ENCODE results near the gene CRIM1. TPM values are rescaled to one million over a fixed set of nuclear protein-coding genes. Genes with fewer than 3 reads are reported as not detected.
A peak's percentile ranks its signal among the peaks of the same experiment; 100 is the strongest.

The CRIM1 gene
- total and polyA plus RNA-seq, 2 experiments from 2014 or later: 10.5 to 36.4 TPM

GRCh38 chr2:36420569-36421181, 65.1 kb downstream of the CRIM1 start (continued):
- TF ChIP-seq ZNF331 (CRISPR knock-in tag; IDR thresholded peaks at IDR 0.05; ENCODE audit: low read depth) (no peak), NANOG (IDR thresholded peaks at IDR 0.05; ENCODE audit: borderline replicate concordance) (no peak)

GRCh38 chr2:36421379-36421778, 65.8 kb downstream of the CRIM1 start:
- H3F3A ChIP-seq (replicated peaks; ENCODE audit: low read depth): no peaks in the 10 kb centered on the region
- Mint-ChIP-seq H3K27ac (peak overlapping the region; percentile 96), H3K36me3 (ENCODE audit: low read depth) (peaks cover 8% of the 10 kb centered on the region; the same call in 2 of the 3 replicates), H3K4me3 (peak overlapping the region; percentile 33; the same call in 2 of the 3 replicates), H3K27me3 (ENCODE audit: insufficient read depth, low read depth, poor library complexity) (peaks cover 3% of the 10 kb centered on the region), H3K9me3 (no peaks in the 10 kb centered on the region), H3K4me1 (peaks cover 76% of the 10 kb centered on the region)
- no peak overlapping the region for H3K4me3 ChIP-seq
- no peak overlapping the region for H2AFZ ChIP-seq
- peak overlapping the region; percentile 30 for H3K4me2 ChIP-seq
- H4K20me1 ChIP-seq (replicated peaks; ENCODE audit: insufficient read depth): no peaks in the 10 kb centered on the region; the same call in 1 of the 2 replicates
- TF ChIP-seq ZNF331 (CRISPR knock-in tag; IDR thresholded peaks at IDR 0.05; ENCODE audit: low read depth) (no peak), REST (IDR thresholded peaks at IDR 0.05; ENCODE audit: unreplicated experiment) (no peak), EZH2phosphoT487 (IDR thresholded peaks at IDR 0.05; ENCODE audit: unreplicated experiment) (no peak), ZNF114 (CRISPR knock-in tag; IDR thresholded peaks at IDR 0.05) (no peak), NANOG (IDR thresholded peaks at IDR 0.05; ENCODE audit: borderline replicate concordance) (no peak), CTCF (conservative IDR thresholded peaks at IDR 0.05; ENCODE audit: low read depth in 2 of 2) (no peak), JUNB (IDR thresholded peaks at IDR 0.05; ENCODE audit: unreplicated experiment) (no peak), STAT1 (IDR thresholded peaks at IDR 0.05; ENCODE audit: unreplicated experiment) (no peak)
- H3K27ac ChIP-seq (ENCODE audit: low read depth): peak overlapping the region; percentile 7
- no peaks in the 10 kb centered on the region; the same call in 1 of the 2 replicates for H3K36me3 ChIP-seq (ENCODE audit: insufficient read depth)
- peaks cover 98% of the 10 kb centered on the region for H3K79me2 ChIP-seq (replicated peaks; ENCODE audit: insufficient read depth)
- H3K9me2 ChIP-seq (ENCODE audit: insufficient read depth): 0 out of 2 replicates have a peak, but pooled peaks cover 7% of the 10 kb centered on the region
- DNase-seq (ENCODE audit: low spot score) (no peak), ATAC-seq (peak; percentile 23; the same call in 2 of the 3 replicates)
- H3K4me1 ChIP-seq (ENCODE audit: insufficient read depth): peaks cover 72% of the 10 kb centered on the region
- no peaks in the 10 kb centered on the region for H3K27me3 ChIP-seq (ENCODE audit: insufficient read depth)
